ENCODE data around the gene CRCP. TPM values are rescaled to one million over a fixed set of nuclear protein-coding genes. Genes with fewer than 3 reads are reported as not detected.
"Not testable (repeated sequence)": the region's sequence is repeated elsewhere in the genome, so short reads cannot be mapped to it uniquely, and the experiment has no call there.

Gene CRCP
- total and polyA plus RNA-seq, 12 donors = 11.3 to 31.1 (median 22.5) TPM

DNA sequence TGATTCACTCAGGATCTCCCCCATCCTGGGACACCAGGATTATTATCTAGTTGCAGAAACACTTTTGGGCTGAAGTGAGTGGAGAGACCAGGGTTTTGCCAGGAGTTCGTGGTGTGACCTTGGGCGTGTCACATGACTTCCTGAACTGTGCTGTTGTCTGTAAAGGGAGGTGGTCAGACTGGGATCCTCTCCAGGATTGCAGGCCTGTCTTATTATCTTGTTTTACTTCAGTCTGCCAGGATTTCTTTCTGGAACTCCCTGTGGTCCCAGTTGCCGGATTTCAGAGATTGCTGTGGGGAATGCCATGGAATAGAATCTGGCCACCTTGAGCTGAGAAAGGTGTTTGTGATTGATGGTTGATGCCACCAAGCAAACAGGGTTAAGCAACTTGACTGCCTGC lies 35.8 kb downstream of the CRCP start:
- DNase-seq = peak; percentile 44 to 66
- intact Hi-C loops (cut with DNase I) = loop anchor here in 3 of 10 donors (5.0 kb wide), 1 partner anchor 57 kb away; the partner anchor contains the start of gene TPST1 (in 3 of the 3)
- Histone ChIP-seq H3K27ac (peak overlapping the region; percentile 24 to 84 (median 78)), H3K36me3 (peaks cover 0 to 75% (median 10%) of the 10 kb centered on the region in 9 donors), H3K27me3 (no peaks in the 10 kb centered on the region), H3K9me3 (no peaks in the 10 kb centered on the region), H3K4me1 (peaks cover 18 to 63% (median 40%) of the 10 kb centered on the region in 9 donors), H3K4me3 (peak overlapping the region in 1 of 10 donors; percentile 13)
- ATAC-seq = peak; percentile 46 to 80 (median 72)
- WGBS, 2 donors = 7 to 11% methylated on average over 3 of the region's 3 CpGs
- TF ChIP-seq, protein P1, sequence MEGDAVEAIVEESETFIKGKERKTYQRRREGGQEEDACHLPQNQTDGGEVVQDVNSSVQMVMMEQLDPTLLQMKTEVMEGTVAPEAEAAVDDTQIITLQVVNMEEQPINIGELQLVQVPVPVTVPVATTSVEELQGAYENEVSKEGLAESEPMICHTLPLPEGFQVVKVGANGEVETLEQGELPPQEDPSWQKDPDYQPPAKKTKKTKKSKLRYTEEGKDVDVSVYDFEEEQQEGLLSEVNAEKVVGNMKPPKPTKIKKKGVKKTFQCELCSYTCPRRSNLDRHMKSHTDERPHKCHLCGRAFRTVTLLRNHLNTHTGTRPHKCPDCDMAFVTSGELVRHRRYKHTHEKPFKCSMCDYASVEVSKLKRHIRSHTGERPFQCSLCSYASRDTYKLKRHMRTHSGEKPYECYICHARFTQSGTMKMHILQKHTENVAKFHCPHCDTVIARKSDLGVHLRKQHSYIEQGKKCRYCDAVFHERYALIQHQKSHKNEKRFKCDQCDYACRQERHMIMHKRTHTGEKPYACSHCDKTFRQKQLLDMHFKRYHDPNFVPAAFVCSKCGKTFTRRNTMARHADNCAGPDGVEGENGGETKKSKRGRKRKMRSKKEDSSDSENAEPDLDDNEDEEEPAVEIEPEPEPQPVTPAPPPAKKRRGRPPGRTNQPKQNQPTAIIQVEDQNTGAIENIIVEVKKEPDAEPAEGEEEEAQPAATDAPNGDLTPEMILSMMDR (IDR thresholded peaks at IDR 0.05) = no peak

DNA sequence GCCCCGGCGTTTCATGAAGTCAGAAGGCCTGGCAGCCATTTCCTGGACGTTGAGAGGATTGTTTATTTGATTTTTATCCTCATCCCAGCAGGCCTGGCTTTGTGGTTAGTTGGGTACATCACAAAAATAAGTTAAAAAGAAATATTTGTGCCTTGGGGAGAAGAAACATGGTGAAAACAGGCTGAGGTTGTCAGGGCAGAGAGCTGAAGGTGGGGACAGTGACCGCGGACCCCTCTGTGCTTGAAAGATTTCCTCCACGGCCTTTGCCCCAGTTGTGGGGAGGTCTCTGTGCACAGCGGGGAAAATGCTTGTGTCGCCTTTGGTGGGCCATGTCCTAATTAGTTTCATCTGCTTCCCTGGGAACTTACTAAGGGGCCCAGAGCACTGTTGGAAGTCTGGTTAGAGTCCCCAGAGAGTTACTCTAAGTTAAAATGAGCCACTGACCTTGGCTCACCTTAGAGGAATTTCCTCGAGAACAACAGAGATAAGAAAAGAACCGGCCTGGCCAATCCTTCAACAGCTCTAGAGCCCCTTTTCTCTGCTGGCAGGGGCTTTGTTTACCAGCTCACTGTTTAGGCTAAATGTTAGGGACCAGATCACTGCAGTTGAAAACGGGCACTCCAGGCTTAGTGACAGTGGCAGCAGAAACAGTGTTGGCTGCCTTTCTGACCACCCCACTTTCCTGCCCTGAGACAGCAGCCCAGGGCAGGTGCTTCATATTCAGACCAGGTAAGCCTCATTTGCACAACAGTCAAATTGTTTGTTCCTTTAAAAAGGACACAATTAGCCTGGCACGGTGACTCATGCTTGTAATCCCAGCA lies 37.9 kb downstream of the CRCP start:
- H3K9me3 ChIP-seq = no peaks in the 10 kb centered on the region
- H3K27ac ChIP-seq = peak overlapping the region; percentile 38 to 87 (median 75)
- peaks cover 0 to 75% (median 10%) of the 10 kb centered on the region in 9 donors for H3K36me3 ChIP-seq
- H3K27me3 ChIP-seq = no peaks in the 10 kb centered on the region
- DNase-seq = peak in 1 of 2 donors; percentile 32
- 25 to 26% methylated on average over 12 of the region's 12 CpGs for WGBS, 2 donors
- intact Hi-C loops (cut with DNase I) = loop anchor here in 3 of 10 donors (2.0 to 5.0 kb wide), 2 partner anchors 18 to 55 kb away; partner anchors contain the start of gene TPST1 (in 3 of the 3)
- peak overlapping the region in 4 of 10 donors; percentile 5 to 13 (median 8) for H3K4me3 ChIP-seq
- TF ChIP-seq, protein P1 (IDR thresholded peaks at IDR 0.05) = no peak
- H3K4me1 ChIP-seq = peaks cover 18 to 51% (median 37%) of the 10 kb centered on the region in 9 donors
- peak; percentile 59 to 75 (median 62) for ATAC-seq

DNA sequence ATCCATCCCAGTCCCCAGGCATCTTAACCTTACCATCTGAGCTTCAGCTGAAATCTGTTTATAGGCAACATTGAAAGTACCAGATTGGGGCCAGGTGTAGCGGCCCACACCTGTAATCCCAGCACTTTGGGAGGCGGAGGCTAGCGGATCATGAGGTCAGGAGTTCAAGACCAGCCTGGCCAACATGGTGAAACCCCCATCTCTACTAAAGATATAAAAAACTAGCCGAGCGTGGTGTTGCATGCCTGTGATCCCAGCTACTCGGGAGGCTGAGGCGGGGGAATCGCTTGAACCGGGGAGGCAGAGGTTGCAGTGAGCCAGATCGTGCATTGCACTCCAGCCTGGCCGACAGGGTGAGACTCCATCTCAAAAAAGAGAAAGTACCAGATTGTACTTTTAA lies 39.0 kb downstream of the CRCP start:
- H3K9me3 ChIP-seq = peaks cover 0 to 5% (median 0%) of the 10 kb centered on the region in 11 donors
- TF ChIP-seq, protein P1 (IDR thresholded peaks at IDR 0.05) = no peak
- no peaks in the 10 kb centered on the region for H3K27me3 ChIP-seq
- no peak for DNase-seq
- H3K27ac ChIP-seq = peak overlapping the region in 4 of 10 donors; percentile 72 to 87 (median 76)
- no peak overlapping the region for H3K4me3 ChIP-seq
- intact Hi-C loops (cut with DNase I) = loop anchor here in 3 of 10 donors (2.0 to 5.0 kb wide), 2 partner anchors 17 to 54 kb away; partner anchors contain the start of gene TPST1 (in 3 of the 3)
- peaks cover 0 to 78% (median 14%) of the 10 kb centered on the region in 9 donors for H3K36me3 ChIP-seq
- 95 to 98% methylated on average over 11 of the region's 11 CpGs for WGBS, 2 donors
- peaks cover 18 to 51% (median 37%) of the 10 kb centered on the region in 9 donors for H3K4me1 ChIP-seq
- ATAC-seq = no peak

DNA sequence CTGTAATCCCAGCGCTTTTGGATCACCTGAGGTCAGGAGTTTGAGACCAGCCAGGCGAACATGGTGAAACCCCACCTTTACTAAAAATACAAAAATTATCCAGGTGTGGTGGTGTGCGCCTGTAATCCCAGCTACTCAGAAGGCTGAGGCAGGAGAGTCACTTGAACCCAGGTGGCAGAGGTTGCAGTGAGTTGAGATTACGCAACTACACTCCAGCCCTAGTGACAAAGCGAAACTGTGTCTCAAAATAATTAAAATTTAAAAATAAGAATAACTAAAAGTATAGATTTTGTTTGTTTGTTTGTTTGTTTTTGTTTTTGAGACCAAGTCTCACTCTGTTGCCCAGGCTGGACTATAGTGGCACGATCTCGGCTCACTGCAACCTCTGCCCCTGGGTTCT lies 41.4 kb downstream of the CRCP start:
- H3K4me3 ChIP-seq; DNase-seq; intact Hi-C loops (cut with DNase I); H3K27me3 ChIP-seq; H3K27ac ChIP-seq; ATAC-seq: not testable (repeated sequence)
- Histone ChIP-seq H3K36me3 (peaks cover 0 to 77% (median 15%) of the 10 kb centered on the region in 9 donors), H3K9me3 (peaks cover 0 to 22% (median 9%) of the 10 kb centered on the region in 11 donors), H3K4me1 (peaks cover 13 to 31% (median 23%) of the 10 kb centered on the region in 9 donors)
- whole genome bisulfite sequencing, 2 donors = 98 to 100% methylated on average over 7 of the region's 7 CpGs

Data from heart right ventricle (tissue), 16 donors.